HTERT RPE-1 (cell line): Measurements from ENCODE around the gene DNAH3.
"Not testable (repeated sequence)": the region's sequence is repeated elsewhere in the genome, so short reads cannot be mapped to it uniquely, and the experiment has no call there.

Experiments
- in situ Hi-C: fragments of 300-500 bp; cut with MboI; formaldehyde crosslinking; loops from 4 replicates; pipeline ENCODE4 v1.14.3; 2020; ENCODE audit warnings: low sequenced_read_pairs

The DNAH3 gene, protein sequence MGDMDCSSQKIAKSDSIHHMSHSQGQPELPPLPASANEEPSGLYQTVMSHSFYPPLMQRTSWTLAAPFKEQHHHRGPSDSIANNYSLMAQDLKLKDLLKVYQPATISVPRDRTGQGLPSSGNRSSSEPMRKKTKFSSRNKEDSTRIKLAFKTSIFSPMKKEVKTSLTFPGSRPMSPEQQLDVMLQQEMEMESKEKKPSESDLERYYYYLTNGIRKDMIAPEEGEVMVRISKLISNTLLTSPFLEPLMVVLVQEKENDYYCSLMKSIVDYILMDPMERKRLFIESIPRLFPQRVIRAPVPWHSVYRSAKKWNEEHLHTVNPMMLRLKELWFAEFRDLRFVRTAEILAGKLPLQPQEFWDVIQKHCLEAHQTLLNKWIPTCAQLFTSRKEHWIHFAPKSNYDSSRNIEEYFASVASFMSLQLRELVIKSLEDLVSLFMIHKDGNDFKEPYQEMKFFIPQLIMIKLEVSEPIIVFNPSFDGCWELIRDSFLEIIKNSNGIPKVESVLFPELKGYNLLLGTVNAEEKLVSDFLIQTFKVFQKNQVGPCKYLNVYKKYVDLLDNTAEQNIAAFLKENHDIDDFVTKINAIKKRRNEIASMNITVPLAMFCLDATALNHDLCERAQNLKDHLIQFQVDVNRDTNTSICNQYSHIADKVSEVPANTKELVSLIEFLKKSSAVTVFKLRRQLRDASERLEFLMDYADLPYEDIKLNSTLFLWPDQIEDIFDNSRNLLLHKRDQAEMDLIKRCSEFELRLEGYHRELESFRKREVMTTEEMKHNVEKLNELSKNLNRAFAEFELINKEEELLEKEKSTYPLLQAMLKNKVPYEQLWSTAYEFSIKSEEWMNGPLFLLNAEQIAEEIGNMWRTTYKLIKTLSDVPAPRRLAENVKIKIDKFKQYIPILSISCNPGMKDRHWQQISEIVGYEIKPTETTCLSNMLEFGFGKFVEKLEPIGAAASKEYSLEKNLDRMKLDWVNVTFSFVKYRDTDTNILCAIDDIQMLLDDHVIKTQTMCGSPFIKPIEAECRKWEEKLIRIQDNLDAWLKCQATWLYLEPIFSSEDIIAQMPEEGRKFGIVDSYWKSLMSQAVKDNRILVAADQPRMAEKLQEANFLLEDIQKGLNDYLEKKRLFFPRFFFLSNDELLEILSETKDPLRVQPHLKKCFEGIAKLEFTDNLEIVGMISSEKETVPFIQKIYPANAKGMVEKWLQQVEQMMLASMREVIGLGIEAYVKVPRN (N-terminal part only)

DNA sequence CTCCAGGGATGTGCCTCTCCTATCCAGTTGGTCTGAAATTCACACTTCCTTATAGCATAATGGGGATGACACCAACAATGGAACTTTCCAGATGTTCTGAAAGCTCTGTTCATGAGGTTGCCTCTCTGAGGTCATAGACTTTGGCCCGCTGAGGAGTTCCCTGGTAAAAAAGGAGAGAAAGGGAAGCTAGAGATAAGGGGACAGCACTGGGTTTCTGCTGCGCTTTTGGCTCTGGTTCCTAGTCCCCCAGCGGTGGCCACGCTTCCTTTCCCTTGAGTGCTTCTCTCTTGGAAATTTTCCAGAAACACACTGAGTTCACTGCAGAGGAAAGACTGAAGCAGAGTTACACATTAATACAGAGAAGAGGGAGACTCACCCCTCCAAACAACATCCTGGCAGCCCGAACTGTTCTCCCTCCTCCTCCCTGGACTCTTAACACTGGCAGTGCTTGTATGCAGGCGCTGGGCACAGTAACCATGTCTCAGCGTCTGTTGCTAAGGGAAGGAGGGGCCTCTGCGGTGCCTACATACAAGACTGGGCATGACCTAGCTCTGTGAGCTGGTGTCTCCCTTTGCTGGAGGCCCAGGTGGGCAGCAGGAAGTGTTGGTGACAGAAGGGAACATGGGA is at the start of gene DNAH3:
TSS of gene DNAH3 (minus strand) at position 472 of the 627 bp plus-strand sequence. CDS start 527 bp downstream, outside the sequence.
- in situ Hi-C loops, result no loop called here

DNA sequence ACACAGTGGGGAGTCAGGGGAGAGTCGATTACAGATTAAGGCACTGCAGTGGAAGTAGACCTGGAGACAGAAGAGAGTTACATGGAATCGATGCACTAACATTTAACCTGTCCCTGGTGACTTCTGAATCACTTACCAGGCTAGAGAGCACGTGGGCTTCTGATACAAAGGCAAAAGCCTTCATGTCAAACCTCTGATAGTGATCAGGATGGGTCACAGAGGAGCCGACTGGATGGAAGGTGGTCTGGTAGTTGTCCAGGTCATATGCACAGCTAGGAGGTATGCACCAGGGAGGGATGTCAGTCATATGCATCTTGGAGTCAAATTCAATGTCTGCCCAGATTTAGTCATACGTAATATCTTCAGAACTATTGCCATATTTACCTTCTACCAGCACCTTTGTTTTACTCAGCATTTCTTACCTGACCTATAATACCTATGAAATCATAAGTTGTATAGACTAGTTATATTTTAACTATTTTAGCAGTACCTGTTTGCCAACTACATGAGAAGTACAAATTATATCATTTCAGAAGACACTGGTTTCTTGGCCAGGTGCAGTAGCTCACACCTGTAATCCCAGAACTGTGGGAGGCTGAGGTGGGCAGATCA is 49.1 kb upstream of the DNAH3 start:
- in situ Hi-C loops, result no loop called here

DNA sequence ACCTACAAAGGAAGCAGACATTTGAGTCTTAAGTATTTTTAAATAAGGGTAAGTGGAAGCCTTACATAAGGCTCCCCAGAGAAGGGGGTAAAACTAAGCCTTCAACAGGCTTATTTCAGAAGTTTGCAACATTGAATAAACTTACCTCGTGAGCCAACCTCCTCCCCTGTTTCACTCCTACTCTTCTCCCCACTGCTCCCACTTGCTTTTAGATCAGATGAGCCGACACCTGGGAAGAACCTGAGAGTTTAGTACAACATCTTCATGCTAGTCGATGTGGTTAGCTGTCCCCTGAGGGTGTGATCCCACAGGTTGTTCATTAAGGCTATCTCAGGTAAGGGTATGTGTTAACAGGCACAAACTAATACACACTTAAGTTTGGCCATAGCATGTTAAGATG is 47.0 kb upstream of the DNAH3 start:
- in situ Hi-C loops, result no loop called here

DNA sequence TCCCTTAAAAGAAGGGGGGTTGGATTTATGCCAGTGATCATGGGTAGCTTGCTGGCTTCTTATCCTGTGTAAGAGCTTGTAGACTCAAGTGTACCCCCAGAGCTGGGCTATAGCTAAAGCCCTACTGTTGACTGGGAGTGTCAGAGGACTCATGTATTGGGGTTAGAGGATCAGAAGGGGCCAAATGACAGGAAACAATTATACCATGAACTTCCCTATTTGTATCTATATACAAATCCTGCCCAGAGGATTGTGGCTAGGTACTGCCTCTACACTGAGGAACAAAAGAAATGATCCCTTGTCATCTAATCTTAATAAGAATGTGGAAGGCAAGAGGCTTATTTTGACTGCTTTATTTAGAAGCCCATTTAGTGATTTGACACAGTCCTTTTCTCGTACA is 46.5 kb upstream of the DNAH3 start:
- in situ Hi-C loops, result no loop called here

DNA sequence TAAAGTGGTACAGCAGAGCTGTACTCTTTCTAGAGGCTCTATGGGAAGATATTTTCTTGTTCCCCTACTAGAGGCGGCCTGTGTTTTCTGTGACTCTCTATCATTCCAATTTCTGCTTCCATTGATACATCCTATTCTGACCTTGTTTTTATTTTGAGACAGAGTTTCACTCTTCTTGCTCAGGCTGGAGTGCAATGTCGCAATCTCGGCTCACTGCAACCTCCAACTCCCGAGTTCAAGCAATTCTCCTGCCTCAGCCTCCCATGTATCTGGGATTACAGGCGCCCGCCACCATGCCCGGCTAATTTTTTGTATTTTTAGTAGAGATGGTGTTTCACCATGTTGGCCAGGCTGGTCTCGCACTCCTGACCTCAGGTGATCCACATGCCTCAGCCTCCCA is 44.7 kb upstream of the DNAH3 start:
- in situ Hi-C loops, result not testable (repeated sequence)

DNA sequence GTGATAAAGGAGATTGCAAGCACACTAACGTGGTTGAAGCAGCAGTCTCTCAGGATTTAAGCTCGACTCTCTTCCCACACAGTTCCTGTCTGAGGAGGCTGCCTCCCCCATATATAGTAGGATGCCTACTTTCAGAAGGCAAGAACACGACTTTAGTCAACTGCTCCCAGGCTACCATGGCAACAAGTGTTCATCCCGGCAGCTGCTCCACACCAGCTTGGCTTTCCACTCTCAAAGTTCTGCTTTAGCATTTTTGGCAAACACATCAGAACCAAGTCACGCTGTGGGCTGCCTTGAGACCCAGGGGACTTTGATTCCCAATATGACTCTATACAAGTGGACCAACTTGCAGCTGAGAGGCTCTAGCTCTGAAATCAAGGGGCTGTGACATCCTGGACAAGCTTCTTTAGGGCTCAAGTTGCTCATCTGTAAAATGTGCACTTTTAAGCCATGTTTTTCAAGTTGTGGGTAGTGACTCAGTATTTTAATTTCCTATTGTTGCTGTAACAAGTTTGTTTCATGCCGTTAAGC is 44.2 kb upstream of the DNAH3 start:
- in situ Hi-C loops, result no loop called here

DNA sequence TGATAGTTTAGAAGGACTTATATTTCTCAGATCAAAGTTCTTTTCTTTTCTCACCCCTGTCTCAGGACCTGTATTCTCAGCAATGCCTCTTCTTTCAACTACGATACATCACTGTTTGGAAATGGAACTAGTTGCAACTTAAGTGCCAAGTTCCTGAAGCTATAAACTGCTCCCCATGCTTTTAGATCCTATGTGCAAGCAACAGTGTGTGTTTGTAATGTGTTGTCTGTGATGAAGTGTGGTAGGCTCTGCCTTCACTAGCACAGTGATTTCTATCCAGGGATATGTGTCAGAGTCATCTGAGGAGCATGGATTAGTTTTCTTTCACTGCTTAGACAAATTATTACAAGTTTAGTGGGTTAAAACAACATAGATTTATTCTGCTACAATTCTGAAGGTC is 42.3 kb upstream of the DNAH3 start:
- in situ Hi-C loops, result no loop called here

DNA sequence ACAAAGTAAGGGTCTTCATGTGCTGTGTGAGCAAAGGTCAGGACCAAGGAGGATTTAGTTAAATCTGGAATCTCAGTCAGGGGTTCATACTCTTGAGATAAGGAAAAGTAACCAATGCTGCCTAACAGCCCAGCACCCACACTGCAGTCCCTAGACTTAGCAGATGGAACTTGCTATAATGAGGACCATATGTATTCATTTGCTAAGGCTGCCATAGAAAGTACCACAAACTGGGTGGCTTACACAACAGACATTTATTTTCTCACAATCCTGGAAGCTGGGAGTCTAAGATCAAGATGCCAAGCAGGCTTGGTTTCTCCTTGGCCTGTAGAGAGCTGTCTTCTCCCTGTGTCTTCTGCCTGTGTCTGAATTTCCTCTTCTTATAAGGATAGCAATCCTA is 40.0 kb upstream of the DNAH3 start:
- in situ Hi-C loops, result no loop called here

DNA sequence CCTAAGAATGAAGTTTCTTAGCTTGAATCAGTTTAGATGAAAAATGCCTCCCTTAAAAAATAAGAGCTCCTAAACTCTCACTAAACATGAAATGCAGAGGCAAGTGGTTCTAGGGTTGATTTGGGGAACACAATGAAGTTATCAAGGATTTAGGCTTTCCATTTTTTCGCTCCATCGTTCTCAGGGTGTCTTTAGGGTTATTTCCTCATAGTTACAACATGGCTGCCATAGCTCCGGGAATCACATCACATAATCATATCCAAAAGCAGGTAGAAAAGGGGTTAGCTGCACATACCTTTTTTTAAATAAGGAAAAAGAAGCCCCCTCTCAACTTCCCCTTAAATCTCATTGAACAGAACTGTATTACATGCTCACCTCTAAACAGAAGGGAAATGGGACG is 39.4 kb upstream of the DNAH3 start:
- in situ Hi-C loops, result no loop called here

DNA sequence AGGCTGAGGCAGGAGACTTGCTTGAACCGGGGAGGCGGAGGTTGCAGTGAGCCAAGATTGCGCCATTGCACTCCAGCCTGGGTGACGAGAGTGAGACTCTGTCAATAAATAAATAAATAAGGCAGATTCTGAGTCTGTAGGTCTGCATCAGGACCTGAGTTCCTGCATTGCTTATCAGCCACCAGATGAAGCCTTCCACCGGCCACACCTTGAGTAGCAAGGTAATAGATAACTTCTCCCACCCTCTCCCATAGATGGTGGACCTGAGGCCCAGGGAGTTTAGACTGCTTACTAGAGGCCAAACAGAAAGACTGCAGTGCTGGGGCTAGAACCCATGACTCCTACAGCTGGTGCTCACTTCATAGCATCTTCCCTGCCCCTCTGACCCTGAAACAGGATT is 38.7 kb upstream of the DNAH3 start:
- in situ Hi-C loops, result no loop called here

DNA sequence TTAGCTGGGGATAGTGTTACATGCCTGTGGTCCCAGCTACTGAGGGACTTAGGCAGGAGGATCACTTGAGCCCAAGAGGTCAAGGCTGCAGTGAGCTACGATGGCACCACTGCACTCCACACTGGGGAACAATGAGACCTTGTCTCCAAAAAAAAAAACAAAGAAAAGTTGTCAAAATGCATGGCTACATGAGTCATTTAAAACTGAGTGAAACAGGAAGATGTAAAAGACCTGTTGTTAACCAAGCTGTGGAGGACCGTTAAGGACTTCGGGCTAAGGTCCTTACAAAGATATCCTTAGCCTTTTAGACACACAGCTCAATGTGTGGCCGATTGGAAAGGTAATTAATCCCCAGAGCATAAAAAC is 35.7 kb upstream of the DNAH3 start:
- in situ Hi-C loops, result no loop called here

DNA sequence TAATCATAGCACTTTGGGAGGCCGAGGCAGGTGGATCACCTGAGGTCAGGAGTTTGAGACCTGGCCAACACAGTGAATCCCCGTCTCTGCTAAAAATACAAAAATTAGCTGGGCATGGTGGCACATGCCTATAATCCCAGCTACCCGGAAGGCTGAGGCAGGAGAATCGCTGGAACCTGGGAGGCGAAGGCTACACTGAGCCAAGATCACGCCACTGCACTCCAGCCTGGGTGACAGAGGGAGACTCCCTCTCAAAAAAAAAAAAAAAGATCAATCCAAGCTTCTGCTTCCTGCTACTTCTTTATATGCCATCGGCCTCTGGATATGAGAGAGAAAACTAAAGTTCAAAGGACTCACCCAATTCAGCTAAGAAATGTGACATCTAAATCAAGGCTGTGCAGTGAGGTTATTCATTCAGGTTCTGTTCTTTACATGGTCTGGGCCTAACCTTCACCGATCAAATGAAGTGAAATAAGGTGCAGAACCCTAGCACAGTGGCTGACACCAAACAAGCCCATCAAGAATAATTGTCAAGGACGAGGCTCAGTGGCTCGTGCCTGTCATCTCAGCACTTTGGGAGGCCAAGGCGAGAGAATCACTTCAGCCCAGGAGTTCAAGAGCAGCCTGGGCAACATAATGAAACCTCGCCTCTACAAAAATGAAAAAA is 35.1 kb upstream of the DNAH3 start:
- in situ Hi-C loops, result no loop called here

DNA sequence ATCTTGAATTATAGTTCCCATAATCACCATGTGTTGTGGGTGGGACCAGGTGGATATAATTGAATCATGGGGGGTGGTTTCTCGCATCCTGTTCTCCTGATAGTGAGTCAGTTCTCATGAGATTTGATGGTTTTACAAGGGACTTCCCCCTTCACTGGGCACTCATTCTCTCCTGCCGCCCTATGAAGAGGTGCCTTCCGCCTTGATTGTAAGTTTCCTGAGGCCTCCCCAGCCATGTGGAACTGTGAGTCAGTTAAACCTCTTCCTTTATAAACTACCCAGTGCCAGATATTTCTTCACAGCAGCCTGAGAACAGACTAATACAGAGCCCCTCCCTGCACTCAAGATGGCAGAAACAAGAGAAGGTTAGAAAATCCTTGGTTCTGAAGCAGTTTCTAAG is 34.2 kb upstream of the DNAH3 start:
- in situ Hi-C loops, result no loop called here

DNA sequence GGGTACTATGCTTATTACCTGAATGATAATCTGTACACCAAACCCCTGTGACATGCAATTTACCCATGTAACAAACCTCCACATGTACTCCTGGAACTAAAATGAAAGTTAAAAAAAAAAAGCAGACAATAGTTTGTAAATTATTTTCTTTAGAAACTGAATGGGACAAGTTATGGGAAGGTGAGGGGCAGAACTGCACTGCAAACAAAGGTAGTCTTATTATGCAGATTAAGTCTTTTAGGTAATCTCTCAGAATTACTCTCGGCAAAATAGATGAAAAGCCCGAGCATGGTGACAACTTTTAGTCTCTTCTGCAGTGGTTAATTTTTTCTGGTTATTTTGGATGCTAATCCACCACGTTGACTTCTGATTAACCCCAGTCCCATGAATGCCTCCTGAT is 33.3 kb upstream of the DNAH3 start:
- in situ Hi-C loops, result no loop called here

DNA sequence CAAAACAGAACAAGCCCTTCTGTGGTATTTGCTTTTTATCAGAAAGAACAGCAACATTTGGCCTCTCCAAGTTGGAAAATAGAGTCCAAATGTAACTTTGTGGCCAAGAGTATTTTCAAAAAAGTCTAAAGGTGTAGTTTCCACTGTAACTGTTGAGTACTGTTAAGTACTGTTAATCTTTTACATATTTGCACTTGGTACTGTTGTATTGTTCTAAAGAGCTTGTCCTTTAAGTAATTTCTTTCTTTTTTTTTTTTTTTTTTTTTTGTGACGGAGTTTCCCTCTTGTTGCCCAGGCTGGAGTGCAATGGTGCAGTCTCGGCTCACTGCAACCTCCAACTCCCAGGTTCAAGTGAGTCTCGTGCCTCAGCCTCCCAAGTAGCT is 29.3 kb upstream of the DNAH3 start:
- in situ Hi-C loops, result no loop called here

DNA sequence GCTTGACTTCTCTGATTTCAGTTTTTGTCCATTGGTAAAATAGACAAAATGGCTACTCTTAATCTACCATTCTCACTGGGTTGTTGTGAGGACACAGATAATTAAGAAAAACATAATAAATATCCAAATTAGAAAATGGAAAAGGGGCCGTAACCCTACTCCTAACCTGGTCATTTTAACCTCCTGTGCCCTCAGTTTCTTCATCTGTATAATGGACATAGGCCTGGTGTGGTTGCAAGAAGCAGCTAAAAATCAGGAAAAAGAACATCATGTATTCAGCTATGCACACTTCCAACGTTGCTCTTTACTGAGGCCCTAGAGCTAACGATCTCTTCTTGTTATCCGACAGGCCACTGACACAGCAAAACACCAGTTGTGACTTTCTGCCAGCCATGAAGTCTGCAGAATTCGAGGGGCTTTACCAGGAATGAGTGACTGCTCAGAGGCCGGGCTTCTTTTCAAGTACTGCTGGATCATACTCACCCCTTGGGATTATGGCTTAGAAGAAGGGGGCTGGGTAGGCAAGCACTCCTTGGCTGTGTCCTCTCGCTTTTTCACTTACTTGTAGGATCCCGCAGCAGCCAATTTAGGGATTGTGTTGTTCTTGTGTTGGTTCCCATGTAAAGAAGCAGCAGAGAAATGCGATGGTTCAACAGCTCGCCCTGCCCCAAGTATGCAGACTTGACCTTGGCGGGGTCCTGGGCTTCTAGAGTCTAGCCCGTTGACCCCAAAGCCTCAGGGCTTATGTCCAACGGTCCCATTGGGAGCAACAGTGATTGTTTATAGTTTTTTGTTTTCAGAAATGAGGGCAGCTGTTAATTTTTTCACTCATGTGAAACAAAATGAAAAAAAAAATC is 28.7 kb upstream of the DNAH3 start:
- in situ Hi-C loops, result no loop called here

DNA sequence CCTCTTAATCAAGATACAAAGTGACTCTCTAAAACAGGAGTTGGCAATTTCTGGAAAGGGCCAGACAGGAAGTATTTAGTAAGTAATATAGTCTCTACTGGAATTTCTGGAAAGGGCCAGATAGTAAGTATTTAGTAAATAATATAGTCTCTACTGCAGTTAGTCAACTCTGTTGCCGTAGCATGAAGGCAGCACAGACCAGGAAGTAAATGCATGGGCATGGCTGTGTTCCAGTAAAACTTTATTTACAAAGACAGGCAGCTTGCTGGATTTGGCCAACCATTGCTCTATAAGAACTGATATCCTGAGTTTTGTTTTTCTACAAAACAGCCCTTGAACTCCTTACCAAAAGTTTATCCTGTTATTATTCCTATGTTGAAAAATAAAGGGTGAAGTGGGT is 24.8 kb upstream of the DNAH3 start:
- in situ Hi-C loops, result no loop called here

DNA sequence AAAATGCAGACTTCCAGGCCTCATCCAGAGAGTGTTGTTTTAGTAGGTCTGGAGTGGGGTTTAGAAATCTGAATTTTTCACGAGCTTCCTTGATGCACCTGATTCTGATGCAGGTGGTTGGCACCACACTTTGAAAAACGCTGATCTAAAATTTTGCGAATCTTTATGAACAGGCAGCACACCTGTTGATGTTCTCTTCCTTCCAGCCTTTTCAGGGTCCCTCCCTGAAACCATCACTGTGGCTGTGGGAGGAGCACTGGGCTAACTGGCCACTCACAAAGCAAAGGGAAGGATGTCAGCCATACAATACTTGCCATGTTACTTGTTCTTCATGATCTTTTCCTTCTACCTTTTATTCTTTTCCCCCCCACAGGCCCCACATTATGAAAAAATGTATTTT is 22.0 kb upstream of the DNAH3 start:
- in situ Hi-C loops, result no loop called here

DNA sequence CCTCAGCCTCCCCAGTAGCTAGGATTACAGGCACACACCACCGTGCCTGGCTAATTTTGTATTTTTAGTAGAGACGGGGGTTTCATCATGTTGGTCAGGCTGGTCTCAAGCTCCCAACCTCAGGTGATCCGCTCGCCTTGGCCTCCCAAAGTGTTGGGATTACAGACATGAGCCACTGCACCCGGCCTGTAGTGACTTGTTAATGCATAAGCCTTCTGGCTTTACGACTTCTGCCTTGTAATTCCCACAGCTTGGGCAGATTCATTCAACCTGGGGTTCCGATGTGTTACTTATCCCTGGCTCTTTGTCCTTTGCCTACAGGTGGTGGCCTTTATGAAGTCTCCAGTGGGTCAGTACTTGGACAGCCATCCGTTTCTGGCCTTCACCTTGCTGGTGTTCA is 19.5 kb upstream of the DNAH3 start:
- in situ Hi-C loops, result not testable (repeated sequence)
